Stimulated activated CD4-positive, alpha-beta T cell treated with anti-CD3 and anti-CD28 coated beads, Interleukin-4, amount 100 ng/mL, for 24 hours (primary cell): Measurements from ENCODE around the gene RNASE4.
A peak's percentile ranks its signal among the peaks of the same experiment; 100 is the strongest.

Experiments
- DNase-seq: peaks from one replicate; pipeline ENCODE4 v3.0.0-alpha.2; 2020

The RNASE4 gene

DNA sequence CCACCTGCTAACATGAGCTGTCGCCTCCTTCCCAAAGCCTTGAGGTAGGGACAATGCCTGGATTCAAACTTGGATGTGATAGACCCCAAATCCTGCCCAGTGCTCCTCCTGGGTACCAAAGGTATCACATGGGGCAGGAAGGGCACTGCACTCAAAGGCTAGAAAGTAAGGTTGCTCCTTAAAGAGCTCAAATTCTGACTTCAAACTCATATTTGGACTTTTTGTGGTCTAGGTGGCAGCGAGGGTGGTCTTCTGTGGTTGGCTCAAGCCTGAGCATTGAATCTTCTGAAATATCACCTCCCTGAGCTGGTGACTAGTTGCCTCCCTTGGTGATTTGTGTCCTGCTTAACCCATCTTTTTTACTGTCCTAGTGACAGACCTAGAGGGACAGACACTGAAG, 8.3 kb upstream of the RNASE4 start:
- DNase-seq, result no peak

DNA sequence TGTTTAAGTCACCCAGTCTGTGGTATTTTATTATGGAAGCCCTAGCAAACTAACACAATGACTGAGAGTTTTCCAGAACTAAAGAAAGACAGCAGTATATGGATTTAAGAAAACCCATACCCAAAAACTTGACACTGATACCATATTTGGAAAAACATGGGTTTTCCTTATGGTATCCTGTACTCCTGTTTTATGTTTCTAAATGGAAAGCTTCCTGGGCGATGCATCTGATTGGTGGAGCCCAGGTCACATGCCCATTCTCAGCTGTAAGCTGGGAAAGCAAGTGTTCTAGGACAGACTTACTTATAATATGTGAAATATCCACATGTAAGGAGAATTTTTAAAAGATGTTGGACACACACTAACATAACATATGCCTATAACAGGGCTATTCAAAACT, 4.5 kb upstream of the RNASE4 start:
- DNase-seq, result no peak

DNA sequence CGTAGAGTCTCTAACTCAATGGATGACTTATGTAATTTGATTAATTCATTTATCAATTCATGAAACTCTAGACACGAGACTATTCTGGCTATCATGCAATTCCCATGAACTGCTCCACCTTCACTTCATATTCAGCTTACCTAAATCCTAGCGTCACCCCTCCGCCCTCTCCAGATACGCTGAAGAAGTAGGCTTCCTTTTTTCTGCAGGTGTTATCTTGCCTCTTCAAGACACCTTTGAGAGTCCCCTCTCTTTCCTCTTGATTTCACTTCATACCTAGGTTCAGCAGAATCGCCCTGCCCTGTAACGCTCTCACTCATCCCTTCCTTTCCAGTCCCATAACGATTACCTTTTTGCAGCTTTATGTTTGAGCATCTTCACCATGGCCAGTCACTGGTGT, 4.0 kb upstream of the RNASE4 start:
- DNase-seq, result no peak

DNA sequence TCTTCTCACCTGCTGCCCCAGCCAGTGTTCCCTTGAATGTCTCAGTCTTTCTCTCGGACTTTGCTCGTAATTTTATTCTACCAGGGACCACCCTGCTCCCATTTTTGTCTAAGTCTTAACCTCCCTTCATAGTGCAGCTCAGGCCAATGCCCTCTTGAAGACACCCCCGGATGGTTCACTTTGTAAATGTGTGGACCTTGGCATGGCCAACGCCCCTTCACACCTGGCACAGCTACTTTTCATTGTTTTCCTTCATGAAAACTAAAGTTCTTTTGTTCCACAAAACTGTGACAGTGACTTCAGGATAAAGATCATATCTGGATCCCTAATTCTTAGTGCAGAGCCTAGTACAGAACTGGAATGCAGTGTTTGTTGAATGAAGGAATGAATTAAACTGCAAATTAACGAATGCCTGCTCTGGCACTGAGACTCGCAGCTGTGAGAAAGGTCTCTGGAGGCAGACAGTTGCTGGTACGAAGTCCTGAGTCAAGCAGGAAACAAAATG, 3.5 kb upstream of the RNASE4 start:
- DNase-seq, result no peak

DNA sequence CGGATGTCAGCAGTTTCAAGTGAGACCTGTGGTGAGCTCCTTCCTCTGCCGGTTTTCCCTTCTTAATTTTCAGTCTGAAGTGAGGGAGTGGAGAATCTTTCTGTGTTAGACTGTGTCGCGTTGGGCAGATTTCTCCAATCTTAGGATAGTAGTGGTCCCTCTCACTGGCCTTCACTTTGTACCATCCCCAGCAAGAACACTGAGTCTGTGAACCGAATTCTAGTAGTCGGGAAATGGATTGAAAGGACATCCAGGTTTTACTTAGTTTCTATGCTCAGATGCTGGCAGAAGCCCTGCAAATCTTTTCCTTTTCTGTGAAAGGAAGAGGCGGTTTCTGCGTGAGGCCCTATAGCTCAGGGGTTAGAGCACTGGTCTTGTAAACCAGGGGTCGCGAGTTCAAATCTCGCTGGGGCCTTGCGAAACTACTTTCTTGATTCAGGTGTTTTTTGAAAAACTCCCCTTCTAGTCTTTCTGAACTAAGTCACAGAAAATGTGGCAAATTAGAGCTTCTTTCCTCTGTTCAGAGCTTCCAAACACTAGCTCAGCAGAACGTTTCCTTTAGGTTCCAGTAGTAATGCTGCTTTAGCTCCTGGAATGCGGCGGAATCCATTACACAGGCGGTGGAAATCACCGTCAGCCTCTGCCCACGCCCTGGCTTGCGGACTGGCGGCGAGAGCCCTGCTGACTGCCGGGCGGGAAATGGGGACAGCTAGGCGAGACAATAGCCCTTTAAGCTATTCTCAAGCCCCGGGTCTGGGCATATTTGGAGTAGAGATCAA, 2.8 kb upstream of the RNASE4 start:
- DNase-seq, result peak; percentile 89

DNA sequence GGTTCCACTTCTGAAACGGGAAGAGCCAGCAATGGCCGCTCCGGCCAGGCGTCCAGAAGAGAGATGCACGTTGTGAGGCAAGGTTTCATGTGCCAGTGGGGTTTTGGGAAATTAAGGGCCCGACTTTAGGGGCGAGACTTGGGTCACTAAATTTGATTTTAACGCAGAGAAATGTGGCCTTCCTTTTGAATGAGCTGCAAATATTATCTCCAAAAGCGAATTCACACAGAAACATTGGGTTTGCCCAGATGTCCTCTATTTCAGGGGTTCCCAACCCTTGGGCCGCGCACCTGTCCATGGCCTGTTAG, 2.3 kb upstream of the RNASE4 start:
- no peak for DNase-seq

DNA sequence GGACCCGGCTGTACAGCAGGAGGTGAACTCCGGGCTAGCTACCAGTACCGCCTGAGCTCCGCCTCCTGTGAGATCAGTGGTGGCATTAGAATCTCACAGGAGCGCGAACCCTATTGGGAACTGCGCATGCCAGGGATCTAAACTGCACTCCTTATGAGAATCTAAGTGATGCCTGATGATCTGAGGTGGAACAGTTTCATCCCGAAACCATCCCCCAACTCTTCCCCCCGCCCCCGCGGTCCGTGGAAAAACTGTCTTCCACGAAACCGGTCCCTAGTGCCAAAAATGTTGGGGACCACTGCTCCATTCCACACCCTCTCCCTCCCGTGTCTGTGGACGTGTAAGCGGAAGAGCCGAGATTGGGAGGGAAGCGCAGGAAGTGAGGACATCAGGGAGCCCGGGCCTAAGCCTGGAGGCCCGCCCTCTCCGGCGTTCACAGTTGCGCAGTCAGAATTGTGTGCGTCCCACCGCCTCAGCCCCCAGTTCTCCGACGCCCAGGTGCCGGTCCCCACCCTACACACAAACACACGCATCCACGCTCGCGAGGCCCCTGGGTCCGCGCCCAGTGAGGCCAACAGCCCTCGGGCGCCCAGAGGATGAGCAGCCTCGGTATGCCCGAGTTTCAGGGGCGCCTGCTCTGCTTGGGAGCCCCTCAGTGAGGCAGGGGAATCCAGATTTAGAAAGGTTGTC, 1.8 kb upstream of the RNASE4 start:
- DNase-seq, result peak; percentile 80

DNA sequence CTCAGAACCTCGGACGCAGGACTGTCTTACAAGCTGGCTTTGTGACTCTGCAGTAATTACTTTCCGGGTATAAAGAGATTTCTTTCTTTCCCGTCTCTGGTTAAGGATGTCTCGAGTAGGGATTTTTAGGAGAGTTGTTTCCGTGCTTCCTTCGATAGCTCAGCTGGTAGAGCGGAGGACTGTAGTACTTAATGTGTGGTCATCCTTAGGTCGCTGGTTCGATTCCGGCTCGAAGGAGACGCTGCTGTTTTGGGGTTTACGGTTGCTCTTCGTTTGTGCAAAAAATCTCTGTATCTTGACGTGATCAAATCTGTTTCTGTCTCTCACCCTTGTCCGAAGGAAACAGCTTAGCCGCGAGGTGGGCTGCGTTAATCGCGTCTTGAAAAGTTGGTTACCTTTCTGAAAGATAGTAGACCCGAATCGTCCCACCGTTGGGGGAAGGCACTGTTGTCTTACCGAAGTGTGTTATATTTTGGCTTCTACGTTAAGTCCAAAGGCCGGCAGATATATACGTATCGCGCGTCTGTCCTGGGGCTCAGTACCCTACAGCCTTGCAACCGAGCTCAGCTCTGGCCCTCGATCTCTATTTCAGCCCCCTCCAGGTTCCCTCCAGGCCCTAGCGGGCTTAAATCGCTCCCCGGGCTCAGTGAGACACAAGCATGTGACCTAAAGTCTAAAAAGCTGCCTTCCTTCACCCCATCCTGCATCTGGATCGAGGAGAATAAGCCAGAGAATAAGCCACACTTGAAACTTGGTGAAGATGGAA, 1.1 kb upstream of the RNASE4 start:
- DNase-seq, result peak; percentile 89

DNA sequence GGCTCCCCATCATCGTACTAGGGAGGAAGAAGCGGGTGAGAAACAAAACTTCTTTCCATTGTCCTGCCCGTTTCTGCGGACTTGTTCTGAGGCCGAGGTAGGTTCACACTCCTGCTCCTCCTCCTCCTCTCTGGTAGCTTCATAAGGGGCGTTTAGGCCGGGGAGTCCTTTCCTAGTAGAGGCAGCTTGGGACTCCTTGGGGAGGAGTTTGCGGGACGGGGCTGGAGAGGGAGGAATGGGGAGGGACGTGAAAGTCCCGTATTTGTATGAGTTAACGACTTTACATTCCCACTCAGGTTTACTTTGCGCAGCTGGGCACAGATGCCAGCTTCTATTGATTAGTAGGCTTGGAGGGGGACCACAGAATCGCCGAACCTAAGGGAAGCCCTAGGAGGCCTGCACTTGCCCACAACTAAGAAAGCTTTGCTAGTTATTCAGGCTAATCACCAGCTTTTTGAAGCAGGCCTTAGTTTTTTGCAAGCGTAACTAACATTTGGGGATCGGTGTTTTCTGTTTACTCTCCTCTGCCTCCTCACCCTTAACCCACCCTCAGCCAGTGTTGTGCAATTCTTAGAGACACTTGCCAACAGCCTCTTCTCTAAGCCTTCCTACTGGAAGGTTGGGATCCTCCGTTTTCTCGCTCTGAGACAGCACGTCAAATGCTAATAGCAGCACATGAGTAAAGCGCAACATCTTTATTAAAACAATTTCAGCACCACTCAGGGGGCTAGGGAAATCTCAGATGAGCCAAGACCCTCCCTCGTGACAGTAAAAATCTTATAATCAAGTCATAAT, 499 bp downstream of the RNASE4 start:
- DNase-seq, result no peak

DNA sequence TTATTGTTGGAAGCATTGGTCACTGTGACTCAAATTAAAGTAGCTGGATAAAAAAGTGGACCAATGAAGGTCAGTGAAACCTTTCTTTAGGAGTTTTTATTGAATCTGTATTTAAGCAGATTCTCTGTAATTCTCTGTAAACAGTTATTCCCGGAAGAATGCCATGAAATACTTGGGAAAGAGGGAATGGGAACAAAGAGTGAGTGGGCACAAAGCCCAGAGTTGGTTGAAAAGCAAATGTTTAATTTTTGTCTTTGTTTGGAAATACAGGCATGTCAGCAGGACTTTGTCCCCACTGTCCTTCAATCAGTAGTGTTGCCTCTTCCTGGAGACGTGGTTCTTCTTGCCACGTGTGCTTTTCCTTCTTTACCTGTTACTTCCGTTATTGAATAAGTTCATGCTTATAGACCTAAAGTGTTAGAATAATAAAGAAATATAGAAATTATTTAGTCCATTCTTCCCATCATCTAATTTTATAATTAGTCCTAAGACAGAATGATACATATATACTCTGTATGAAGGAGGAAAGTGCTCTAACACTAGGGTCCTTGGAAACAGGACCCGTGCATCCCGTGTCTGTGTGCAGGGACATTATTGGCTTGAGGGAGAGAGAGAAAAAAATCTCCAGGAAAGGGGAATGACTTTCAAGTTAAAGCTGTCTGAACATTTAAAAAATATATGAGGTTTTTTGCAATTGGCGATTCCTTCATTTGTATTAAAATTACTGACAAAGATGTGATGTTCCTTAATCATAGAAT, 2.2 kb downstream of the RNASE4 start:
- DNase-seq, result no peak

DNA sequence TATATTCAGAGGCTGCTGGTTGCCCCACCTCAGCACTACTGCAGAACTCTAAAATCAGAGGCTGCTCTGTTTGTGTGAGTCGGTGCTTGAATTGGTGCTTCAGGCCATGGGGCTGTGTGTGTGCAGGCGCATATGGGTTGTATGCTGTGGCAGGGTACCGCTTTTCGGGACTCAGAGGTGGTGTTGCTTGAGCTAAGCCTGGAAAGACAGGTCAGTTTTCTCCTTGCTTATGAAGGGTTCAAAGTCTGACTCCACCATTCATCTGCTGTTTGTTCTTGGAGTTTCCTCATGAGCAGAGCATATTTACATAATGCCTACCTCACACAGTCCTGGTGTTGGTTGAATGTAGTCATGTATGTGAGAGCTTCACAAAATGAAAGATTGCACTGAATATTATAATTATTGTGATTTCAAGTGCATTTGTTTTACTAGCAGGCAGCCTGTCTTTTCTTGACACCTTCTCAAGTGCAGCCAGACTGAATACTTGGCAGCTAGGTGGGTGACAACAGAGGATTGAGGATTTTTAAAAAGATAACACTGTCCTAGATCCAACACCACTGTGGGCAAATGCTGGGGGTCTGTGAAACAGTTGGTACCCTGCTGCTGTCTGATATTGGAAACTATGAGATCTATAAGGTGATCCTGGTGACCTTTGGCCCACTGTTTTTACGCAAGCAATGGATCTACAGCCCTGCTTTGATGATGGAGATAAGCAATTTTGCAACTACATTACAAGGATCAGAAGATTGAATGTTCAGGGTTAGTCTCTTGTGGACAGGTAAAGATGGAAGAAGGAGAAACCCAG, 3.2 kb downstream of the RNASE4 start:
- no peak for DNase-seq

DNA sequence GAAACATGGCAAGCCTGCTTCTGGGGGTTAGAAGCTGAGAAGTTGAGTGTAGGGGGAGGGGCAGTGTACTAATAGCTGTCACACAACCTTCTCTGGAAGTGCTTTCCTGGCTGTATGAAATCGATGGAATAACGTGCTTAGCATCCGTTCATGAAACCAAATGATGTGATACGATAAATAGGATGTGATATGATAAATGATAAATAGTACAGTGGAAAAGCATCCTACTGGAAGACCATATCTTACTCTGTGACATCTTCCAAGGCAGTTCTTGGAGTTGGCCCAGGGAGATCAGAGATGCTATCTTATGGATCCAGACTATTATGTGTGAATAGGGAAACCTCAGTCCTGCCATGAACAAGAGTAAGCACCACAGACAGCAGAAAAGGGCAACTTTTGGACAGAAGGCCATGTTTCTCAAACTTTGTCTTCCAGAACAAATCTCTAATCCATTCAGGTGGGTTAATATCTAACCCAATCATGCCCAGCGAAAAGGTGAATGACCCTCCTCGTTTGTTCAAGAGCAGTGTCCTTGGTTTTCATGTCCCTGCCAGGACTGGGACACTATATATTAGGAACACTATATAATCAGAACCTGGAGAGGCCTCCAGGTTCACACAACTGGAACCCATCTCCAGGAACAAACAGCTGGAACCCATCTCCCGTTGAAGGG, 3.9 kb downstream of the RNASE4 start, which contains the start of gene ANG:
TSS of gene ANG (plus strand) at position 598 of the 673 bp plus-strand sequence. CDS start 4,801 bp downstream, outside the sequence.
- DNase-seq, result no peak

DNA sequence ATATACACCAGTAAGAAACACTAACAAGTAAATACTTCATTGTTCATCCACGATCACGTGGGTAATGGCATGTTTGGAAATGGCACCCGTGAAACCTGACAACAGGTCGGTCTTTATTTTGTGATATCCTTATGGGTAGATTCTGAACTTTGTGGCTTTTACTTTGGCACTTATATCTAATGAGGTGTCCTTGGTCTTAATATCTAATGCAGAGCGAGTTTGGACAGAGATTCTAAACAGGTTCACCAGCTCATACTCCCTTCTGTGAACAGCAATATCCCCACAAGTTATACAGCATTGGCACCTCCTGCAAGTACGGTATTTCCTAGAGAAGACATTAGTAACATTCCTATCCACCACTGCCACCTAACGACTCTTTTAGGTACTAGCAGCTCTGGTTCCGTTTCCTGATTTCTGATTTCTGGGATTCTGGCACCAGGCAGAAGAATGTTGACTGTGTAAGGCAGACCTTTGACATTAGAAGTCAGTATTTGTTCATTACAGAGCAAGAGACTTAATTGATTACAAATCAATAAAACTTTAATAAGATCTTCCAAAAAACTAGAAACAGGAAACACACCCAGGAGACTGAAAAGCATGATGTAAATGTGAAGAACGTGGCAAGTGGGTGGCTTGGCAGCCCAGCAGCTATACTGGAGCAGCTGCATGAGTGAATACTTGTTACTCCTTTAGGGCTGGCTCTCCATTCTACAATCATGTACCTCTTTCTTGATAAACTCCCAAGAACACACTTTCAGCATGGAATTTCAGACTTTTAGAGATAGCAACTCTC, 6.7 kb downstream of the RNASE4 start:
- DNase-seq, result peak; percentile 55

DNA sequence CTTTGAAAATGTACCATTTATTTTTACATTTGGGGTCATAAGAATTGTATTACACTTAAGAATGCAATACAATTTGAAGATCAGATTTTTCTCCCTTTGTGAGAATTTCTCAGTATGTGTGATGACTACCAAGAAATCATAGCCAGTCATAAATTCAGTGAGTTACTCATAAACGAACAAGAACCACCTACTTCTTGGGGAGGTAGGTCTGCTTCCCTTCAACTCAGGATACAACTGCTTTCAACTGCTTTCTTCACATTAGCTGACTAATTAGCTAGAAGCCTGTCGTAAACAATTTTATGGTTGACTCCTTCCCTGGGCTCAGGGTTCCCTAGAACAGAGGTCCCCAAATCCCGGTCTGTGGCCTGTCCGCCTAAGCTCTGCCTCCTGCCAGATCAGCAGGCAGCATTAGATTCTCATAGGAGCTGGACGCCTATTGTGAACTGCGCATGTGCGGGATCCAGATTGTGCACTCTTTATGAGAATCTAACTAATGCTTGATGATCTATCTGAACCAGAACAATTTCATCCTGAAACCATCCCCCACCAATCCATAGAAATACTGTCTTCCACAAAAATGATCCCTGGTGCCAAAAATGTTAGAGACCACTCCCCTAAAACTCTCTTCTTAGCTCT, 7.9 kb downstream of the RNASE4 start:
- DNase-seq, result no peak

DNA sequence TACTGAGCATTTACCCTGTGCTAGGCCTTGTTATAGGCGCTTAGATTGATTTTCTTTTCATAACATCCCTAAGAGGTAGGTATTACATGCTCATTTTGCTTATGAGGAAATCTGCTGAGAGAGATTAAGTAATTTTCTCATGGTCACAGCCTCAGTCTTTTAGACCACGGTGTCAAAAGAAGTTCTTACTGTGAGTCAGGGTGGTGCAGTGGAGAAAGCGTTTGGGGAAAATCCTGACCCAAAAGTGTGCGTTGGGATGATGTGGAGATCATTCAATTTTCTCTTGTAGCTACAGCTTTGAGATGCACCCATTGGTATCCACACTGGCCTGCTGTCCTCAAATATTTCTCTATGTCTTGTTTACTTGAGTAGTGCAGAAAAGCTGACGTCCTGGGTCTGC, 12.4 kb downstream of the RNASE4 start:
- DNase-seq, result no peak

DNA sequence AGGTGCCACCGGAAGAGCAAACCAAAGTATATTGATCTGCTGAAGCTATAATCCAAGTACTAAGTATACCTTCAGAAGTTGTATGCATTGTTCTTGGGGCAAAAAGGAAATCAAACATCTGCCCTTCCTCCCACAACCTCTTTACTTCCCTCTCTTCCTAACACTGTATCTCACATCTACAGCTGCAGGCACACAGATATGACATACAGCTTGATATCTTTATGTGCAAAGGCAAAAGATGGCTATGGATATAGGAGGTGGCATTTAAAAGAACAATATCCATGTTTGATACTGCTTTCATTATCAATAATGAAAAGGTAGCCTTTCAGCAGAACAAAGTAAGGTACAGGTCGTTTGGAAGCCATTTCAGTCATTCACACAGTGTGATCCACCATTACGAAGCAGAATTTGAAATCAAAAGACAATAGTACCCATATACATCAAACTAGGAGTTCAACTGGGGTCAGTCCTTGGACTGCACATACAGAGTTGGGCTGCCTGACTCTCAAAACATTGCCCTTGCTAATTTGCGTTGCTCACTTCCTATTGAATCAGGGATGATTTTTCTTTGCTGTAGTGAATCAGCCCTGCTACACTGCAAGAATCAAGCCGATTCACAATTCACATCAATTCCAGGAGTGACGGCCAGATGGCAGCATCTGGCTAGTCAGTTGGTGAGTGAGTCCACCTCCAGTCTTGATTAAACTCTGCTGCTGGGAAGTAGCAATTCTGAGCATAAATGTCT, 13.1 kb downstream of the RNASE4 start:
- peak; percentile 65 for DNase-seq

DNA sequence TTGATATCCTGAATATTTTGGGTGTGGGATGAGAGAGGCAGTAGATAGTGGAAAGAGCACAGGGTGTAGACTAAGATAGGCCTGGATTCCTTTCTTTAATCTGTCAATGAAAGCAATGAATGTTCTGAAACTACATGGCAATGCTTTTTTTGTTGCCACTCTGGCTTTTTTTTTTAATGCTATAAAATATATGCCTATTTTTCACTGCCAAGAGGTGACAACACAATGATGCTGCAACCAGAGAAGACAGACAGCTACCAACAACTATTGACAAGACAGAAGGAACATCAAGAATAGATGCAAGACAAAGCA, 13.6 kb downstream of the RNASE4 start:
- no peak for DNase-seq

DNA sequence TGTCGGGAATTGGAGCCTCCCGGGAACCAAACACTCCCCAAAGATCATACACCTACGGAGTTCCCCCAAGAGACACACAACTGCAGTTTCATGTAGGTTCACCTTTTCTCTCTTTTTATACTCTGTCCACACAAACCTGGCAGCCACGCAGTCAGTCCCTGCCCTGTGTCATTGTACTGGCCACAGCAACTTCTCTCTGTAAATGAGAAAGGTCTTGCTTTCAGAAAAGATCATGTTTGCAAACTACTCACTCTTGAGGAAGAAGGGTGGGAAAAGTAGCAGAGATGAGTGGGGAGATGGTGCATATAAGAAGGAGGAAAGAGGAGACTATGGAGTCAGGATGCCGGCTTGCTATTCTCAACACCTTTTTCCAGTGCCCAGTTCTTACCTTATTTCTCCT, 14.6 kb downstream of the RNASE4 start:
- no peak for DNase-seq

DNA sequence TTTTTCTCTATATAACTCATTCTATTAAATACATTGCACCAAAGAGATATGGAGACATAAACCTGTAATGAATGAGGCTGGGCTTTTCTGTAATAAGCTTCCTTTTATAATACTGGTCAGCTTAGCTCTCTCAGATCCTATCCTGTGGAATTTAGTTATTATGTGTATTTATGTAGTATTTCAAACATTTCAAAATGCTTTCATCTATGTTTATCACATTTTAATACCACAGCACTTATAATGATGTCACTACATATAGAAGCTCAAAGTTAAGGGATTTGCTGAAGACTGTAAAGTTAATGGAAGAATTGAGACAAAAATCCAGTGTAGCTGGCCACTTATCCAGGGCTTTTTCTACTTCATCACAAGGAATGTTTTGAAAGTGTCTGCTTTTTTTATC, 15.6 kb downstream of the RNASE4 start:
- DNase-seq, result no peak
